Fibroblast of lung (primary cell): ENCODE measurements around the gene UBIAD1.

Experiments
- CTCF ChIP-seq, 2 donors: IDR thresholded peaks in 1 of 2; conservative IDR thresholded peaks in 1 of 2; 1 replicate in 1 of 2; 2 replicates in 1 of 2; pipeline ENCODE4 v1.5.1; 2011 to 2012; ENCODE audit warnings: low read length in 2 of 2, control low read depth in 1 of 2, inconsistent platforms in 1 of 2, low read depth in 1 of 2, mild to moderate bottlenecking in 1 of 2
- EZH2 ChIP-seq: IDR thresholded peaks from 2 replicates; pipeline ENCODE4 v1.5.1; 2012; ENCODE audit warnings: low read length, control low read depth, mild to moderate bottlenecking; ENCODE audit errors: missing control alignments

- no peak for TF ChIP-seq CTCF (conservative IDR thresholded peaks at IDR 0.05 in 1 of 2, IDR thresholded peaks at IDR 0.05 in 1 of 2; ENCODE audit: low read depth in 1 of 2, low read length in 2 of 2)
- TF ChIP-seq EZH2: no peak
Observed at GRCh38 chr1:11334261-11334804, 61.3 kb downstream of the UBIAD1 start.
